Measurements from ENCODE around the gene ATAD2B.

ATAD2B gene

GRCh38 chr2:23839919-23840578, 86.9 kb downstream of the ATAD2B start:
- H3K27ac ChIP-seq: no peak overlapping the region
- DNase-seq (ENCODE audit: low spot score): no peak
- CTCF ChIA-PET: interaction anchor here (0.6 kb wide), 2 partner anchors 12 to 401 kb away, joined by 4 to 6 read pairs; no protein-coding TSS in a partner anchor
- POLR2A ChIA-PET (ENCODE audit: low non-redundant PET): no interaction called here
- no peak for TF ChIP-seq CTCF (conservative IDR thresholded peaks at IDR 0.05; ENCODE audit: low read depth)

GRCh38 chr2:23838996-23839395, 87.9 kb downstream of the ATAD2B start:
- POLR2A ChIA-PET (ENCODE audit: low non-redundant PET): no interaction called here
- CTCF ChIA-PET: no interaction called here
- H3K27ac ChIP-seq: no peak overlapping the region
- DNase-seq (ENCODE audit: low spot score): no peak
- no peak for TF ChIP-seq CTCF (conservative IDR thresholded peaks at IDR 0.05; ENCODE audit: low read depth)

GRCh38 chr2:23838581-23838980, 88.3 kb downstream of the ATAD2B start:
- DNase-seq (ENCODE audit: low spot score): no peak
- no peak for TF ChIP-seq CTCF (conservative IDR thresholded peaks at IDR 0.05; ENCODE audit: low read depth)

GRCh38 chr2:23837871-23838270, 89.1 kb downstream of the ATAD2B start:
- TF ChIP-seq CTCF (conservative IDR thresholded peaks at IDR 0.05; ENCODE audit: low read depth): no peak
- H3K27ac ChIP-seq: no peak overlapping the region
- ChIA-PET CTCF (no interaction called here), POLR2A (ENCODE audit: low non-redundant PET) (no interaction called here)
- DNase-seq (ENCODE audit: low spot score): no peak

More at GRCh38 chr2:23838581-23838980, 88.3 kb downstream of the ATAD2B start:
- POLR2A ChIA-PET (ENCODE audit: low non-redundant PET): no interaction called here
- CTCF ChIA-PET: no interaction called here
- no peak overlapping the region for H3K27ac ChIP-seq

- no peak overlapping the region for H3K27ac ChIP-seq
- TF ChIP-seq CTCF (conservative IDR thresholded peaks at IDR 0.05; ENCODE audit: low read depth): no peak
- DNase-seq (ENCODE audit: low spot score): no peak
- ChIA-PET CTCF (interaction anchor here (0.6 kb wide), 2 partner anchors 10 to 379 kb away, joined by 3 to 4 read pairs; no protein-coding TSS in a partner anchor), POLR2A (ENCODE audit: low non-redundant PET) (no interaction called here)
Observed at GRCh38 chr2:23836971-23837565, 89.9 kb downstream of the ATAD2B start.

- ChIA-PET POLR2A (ENCODE audit: low non-redundant PET) (no interaction called here), CTCF (interaction anchor here (0.6 to 1.1 kb wide), 3 partner anchors 10 to 379 kb away, joined by 3 to 4 read pairs (median 3); partner anchors contain the start of gene ATAD2B)
- H3K27ac ChIP-seq: no peak overlapping the region
- no peak for TF ChIP-seq CTCF (conservative IDR thresholded peaks at IDR 0.05; ENCODE audit: low read depth)
- no peak for DNase-seq (ENCODE audit: low spot score)
Observed at GRCh38 chr2:23836505-23836904, 90.4 kb downstream of the ATAD2B start.

Data from RWPE1 (cell line).